HCT116 (cell line): Measurements from ENCODE around the gene PUM1. TPM values are rescaled to one million over a fixed set of nuclear protein-coding genes. Genes with fewer than 3 reads are reported as not detected.

Experiments
- ATAC-seq: fragments of 200-7000 bp; cut with Tn5 transposase; 2 replicates; pipeline ENCODE4 v1.9.1; 2020; ENCODE audit warnings: mild to moderate bottlenecking, moderate library complexity
- BruUV-seq: library from RNA; stranded (reverse); fragments of 400-500 nt; replicated peaks from 2 replicates; lab custom pipeline; 2021; lab: Mats Ljungman, UMichigan
- CTCF ChIA-PET: fragments of 300-600 bp; sonication (Branson Sonifier 250); formaldehyde crosslinking; loops from one replicate; lab custom pipeline; 2021; ENCODE audit warnings: antibody characterized with exemption; lab: Charles Lee
- POLR2A ChIA-PET: fragments of 300-600, 350-600 bp; sonication (Branson Sonifier 250); formaldehyde crosslinking; loops from one replicate; lab custom pipeline; 2021; ENCODE audit warnings: antibody characterized with exemption; lab: Charles Lee
- RAD21 ChIA-PET, 2 experiments: fragments of 300-600 bp; sonication (Branson Sonifier 250); formaldehyde crosslinking; loops; one replicate each; lab custom pipeline; 2023; ENCODE audit warnings: low total read pairs in 2 of 2; ENCODE audit not compliant: uncharacterized antibody in 2 of 2, unreplicated experiment in 2 of 2, low non-redundant PET in 1 of 2; lab: Charles Lee
- DNase-seq: peaks from one replicate; pipeline ENCODE4 v3.0.0-alpha.2; 2010; ENCODE audit warnings: low read depth, low spot score
- H2AFZ ChIP-seq: fragments of 200-600 bp; shearing (Covaris generic), sonication (generic); 2 replicates; pipeline ENCODE4 v1.6.1; 2017; ENCODE audit warnings: low read depth, mixed run types, mixed read lengths, antibody characterized with exemption, low read length; ENCODE audit not compliant: poor library complexity, severe bottlenecking
- H3K27ac ChIP-seq: 2 replicates; pipeline ENCODE4 v1.5.1; 2012; ENCODE audit warnings: low read depth, low read length
- H3K27me3 ChIP-seq: fragments of 200-600 bp; sonication (generic); 2 replicates; pipeline ENCODE4 v1.6.1; 2016; ENCODE audit warnings: mixed run types, low read length, mixed read lengths; ENCODE audit not compliant: insufficient read depth
- H3K36me3 ChIP-seq, 2 experiments: fragments of 200-500 bp in 1 of 2; fragments of 200-600 bp in 1 of 2; sonication (Bioruptor generic) in 1 of 2; sonication (generic) in 1 of 2; 2 replicates each; pipeline versions ENCODE4 v1.5.1 to v1.6.1; 2014 to 2016; ENCODE audit warnings: low read length in 2 of 2, inconsistent platforms in 1 of 2, mixed read lengths in 1 of 2, mixed run types in 1 of 2; ENCODE audit not compliant: insufficient read depth in 2 of 2, control insufficient read depth in 1 of 2
- H3K4me1 ChIP-seq, 2 experiments: fragments of 200-600 bp in 1 of 2; sonication (generic) in 1 of 2; 2 replicates each; pipeline versions ENCODE4 v1.5.1 to v1.6.1; 2012 to 2017; ENCODE audit warnings: low read length in 2 of 2, inconsistent platforms in 1 of 2, mild to moderate bottlenecking in 1 of 2, mixed read lengths in 1 of 2, mixed run types in 1 of 2, moderate library complexity in 1 of 2; ENCODE audit not compliant: insufficient read depth in 2 of 2, control insufficient read depth in 1 of 2
- H3K4me2 ChIP-seq: fragments of 200-600 bp; sonication (generic); 2 replicates; pipeline ENCODE4 v1.6.1; 2017; ENCODE audit warnings: mixed run types, low read length, mixed read lengths
- H3K4me3 ChIP-seq, 2 experiments: fragments of 200-600 bp in 1 of 2; sonication (generic) in 1 of 2; replicated peaks in 1 of 2; 2 replicates each; pipeline ENCODE4 v1.5.1; 2011 to 2016; ENCODE audit warnings: low read length in 2 of 2, control low read depth in 1 of 2, low read depth in 1 of 2, mild to moderate bottlenecking in 1 of 2, mixed read lengths in 1 of 2, mixed run types in 1 of 2
- H3K79me2 ChIP-seq: fragments of 200-600 bp; sonication (generic); 2 replicates; pipeline ENCODE4 v1.6.1; 2017; ENCODE audit warnings: mild to moderate bottlenecking, mixed run types, low read length, moderate library complexity, mixed read lengths; ENCODE audit not compliant: insufficient read depth
- H3K9ac ChIP-seq: fragments of 200-600 bp; sonication (generic); 2 replicates; pipeline ENCODE4 v1.6.1; 2016; ENCODE audit warnings: low read length, mixed read lengths
- H3K9me2 ChIP-seq: fragments of 200-600 bp; sonication (generic), shearing (Covaris generic); 2 replicates; pipeline ENCODE4 v1.6.1; 2017; ENCODE audit warnings: mixed run types, mild to moderate bottlenecking, moderate library complexity; ENCODE audit not compliant: insufficient read depth
- H3K9me3 ChIP-seq, 2 experiments: fragments of 200-500 bp in 1 of 2; fragments of 200-600 bp in 1 of 2; sonication (Bioruptor generic) in 1 of 2; sonication (generic) in 1 of 2; 2 replicates each; pipeline ENCODE4 v1.6.1; 2014 to 2017; ENCODE audit warnings: low read length in 2 of 2, mixed read lengths in 2 of 2, inconsistent platforms in 1 of 2, low read depth in 1 of 2, mild to moderate bottlenecking in 1 of 2, mixed run types in 1 of 2, moderate library complexity in 1 of 2; ENCODE audit not compliant: control insufficient read depth in 1 of 2, insufficient read depth in 1 of 2
- H4K20me1 ChIP-seq: fragments of 200-600 bp; sonication (generic), shearing (Covaris generic); 2 replicates; pipeline ENCODE4 v1.6.1; 2017; ENCODE audit warnings: mixed run types, mild to moderate bottlenecking, moderate library complexity; ENCODE audit not compliant: insufficient read depth
- CEBPB ChIP-seq: IDR thresholded peaks from 2 replicates; pipeline ENCODE4 v1.6.1; 2012; ENCODE audit warnings: low read depth
- EGR1 ChIP-seq: IDR thresholded peaks from 2 replicates; pipeline ENCODE4 v1.6.1; 2012; ENCODE audit warnings: low read depth
- EZH2phosphoT487 ChIP-seq: fragments of 200-600 bp; IDR thresholded peaks from 2 replicates; pipeline ENCODE4 v1.6.1; 2018; ENCODE audit warnings: antibody characterized with exemption, borderline replicate concordance
- JUND ChIP-seq: IDR thresholded peaks from 2 replicates; pipeline ENCODE4 v1.6.1; 2012
- POLR2A ChIP-seq: IDR thresholded peaks from 2 replicates; pipeline ENCODE4 v1.7.0; 2011; ENCODE audit warnings: borderline replicate concordance; ENCODE audit not compliant: insufficient read depth, insufficient read length; ENCODE audit errors: extremely low read depth
- POLR2AphosphoS5 ChIP-seq: IDR thresholded peaks from 2 replicates; pipeline ENCODE4 v1.6.1; 2011; ENCODE audit warnings: mild to moderate bottlenecking, low read depth, low read length, moderate library complexity
- RAD21 ChIP-seq: IDR thresholded peaks from 2 replicates; pipeline ENCODE4 v1.6.1; 2012; ENCODE audit warnings: low read depth, mild to moderate bottlenecking
- SIN3A ChIP-seq: IDR thresholded peaks from 2 replicates; pipeline ENCODE4 v1.6.1; 2012; ENCODE audit warnings: low read depth
- ZFX ChIP-seq: fragments of 450-650 bp; IDR thresholded peaks from 2 replicates; pipeline ENCODE4 v1.6.1; 2017
- intact Hi-C: fragments of 100-400 bp; cut with micrococcal nuclease; formaldehyde crosslinking; loops from 2 replicates; pipeline ENCODE4 v1.10.0; 2022
- total RNA-seq: library from RNA; stranded (reverse); gene quantifications from one replicate; pipeline ENCODE4 v1.2.1, GENCODE V29; 2021; ENCODE audit not compliant: unreplicated experiment
- TF ChIP-seq, protein P1 (sequence below): IDR thresholded peaks from 2 replicates; pipeline ENCODE4 v1.6.1; 2012
- TF ChIP-seq, protein P2 (sequence below), 3 experiments: fragments of 200-600 bp in 1 of 3; sonication (generic) in 1 of 3; IDR thresholded peaks in 2 of 3; conservative IDR thresholded peaks in 1 of 3; 2 replicates each; pipeline ENCODE4 v1.5.1; 2012 to 2017; ENCODE audit warnings: low read depth in 2 of 3, low read length in 2 of 3, antibody characterized with exemption in 1 of 3, borderline replicate concordance in 1 of 3, control low read depth in 1 of 3, mild to moderate bottlenecking in 1 of 3, mixed read lengths in 1 of 3, mixed run types in 1 of 3, moderate library complexity in 1 of 3; ENCODE audit not compliant: insufficient read depth in 1 of 3
- TF ChIP-seq, protein P3 (sequence below): IDR thresholded peaks from 2 replicates; pipeline ENCODE4 v1.6.1; 2011; ENCODE audit warnings: mild to moderate bottlenecking, low read length, moderate library complexity; ENCODE audit not compliant: insufficient replicate concordance; ENCODE audit errors: extremely low read depth

The PUM1 gene
- total RNA-seq, 1 experiment from 2014 or later = 113 TPM

DNA sequence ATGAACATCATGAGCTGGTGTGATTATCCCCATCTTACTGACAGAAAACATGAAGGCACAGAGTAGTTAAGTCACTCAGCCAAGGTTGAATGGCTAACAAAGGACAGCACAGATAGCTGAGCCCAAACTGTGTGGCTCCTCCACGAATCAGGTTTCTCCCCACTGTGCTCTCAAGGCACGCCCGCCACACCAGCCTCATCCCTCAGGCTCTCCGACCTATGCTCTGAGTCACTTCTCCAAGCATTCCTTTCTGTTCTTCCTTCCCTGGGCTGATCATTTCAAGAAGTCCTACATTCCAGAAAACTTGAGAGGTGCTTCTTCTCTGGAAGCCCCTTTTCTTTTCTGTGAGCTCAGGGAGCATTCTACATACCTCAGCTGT lies 131.7 kb downstream of the PUM1 start:
- no peaks in the 10 kb centered on the region for H3K9me3 ChIP-seq
- H3K9me2 ChIP-seq = no peaks in the 10 kb centered on the region
- intact Hi-C loops = no loop called here
- TF ChIP-seq, protein P1, sequence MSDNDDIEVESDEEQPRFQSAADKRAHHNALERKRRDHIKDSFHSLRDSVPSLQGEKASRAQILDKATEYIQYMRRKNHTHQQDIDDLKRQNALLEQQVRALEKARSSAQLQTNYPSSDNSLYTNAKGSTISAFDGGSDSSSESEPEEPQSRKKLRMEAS = no peak
- TF ChIP-seq EZH2phosphoT487 (no peak), RAD21 (no peak), JUND (no peak), CEBPB (no peak), ZFX (no peak), SIN3A (no peak), POLR2AphosphoS5 (no peak), EGR1 (no peak), POLR2A (no peak)
- TF ChIP-seq, protein P2, sequence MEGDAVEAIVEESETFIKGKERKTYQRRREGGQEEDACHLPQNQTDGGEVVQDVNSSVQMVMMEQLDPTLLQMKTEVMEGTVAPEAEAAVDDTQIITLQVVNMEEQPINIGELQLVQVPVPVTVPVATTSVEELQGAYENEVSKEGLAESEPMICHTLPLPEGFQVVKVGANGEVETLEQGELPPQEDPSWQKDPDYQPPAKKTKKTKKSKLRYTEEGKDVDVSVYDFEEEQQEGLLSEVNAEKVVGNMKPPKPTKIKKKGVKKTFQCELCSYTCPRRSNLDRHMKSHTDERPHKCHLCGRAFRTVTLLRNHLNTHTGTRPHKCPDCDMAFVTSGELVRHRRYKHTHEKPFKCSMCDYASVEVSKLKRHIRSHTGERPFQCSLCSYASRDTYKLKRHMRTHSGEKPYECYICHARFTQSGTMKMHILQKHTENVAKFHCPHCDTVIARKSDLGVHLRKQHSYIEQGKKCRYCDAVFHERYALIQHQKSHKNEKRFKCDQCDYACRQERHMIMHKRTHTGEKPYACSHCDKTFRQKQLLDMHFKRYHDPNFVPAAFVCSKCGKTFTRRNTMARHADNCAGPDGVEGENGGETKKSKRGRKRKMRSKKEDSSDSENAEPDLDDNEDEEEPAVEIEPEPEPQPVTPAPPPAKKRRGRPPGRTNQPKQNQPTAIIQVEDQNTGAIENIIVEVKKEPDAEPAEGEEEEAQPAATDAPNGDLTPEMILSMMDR (IDR thresholded peaks at IDR 0.05 in 2 of 3, conservative IDR thresholded peaks at IDR 0.05 in 1 of 3; ENCODE audit: borderline replicate concordance in 1 of 3, insufficient read depth in 1 of 3, low read depth in 2 of 3, low read length in 2 of 3) = no peak
- TF ChIP-seq, protein P3, sequence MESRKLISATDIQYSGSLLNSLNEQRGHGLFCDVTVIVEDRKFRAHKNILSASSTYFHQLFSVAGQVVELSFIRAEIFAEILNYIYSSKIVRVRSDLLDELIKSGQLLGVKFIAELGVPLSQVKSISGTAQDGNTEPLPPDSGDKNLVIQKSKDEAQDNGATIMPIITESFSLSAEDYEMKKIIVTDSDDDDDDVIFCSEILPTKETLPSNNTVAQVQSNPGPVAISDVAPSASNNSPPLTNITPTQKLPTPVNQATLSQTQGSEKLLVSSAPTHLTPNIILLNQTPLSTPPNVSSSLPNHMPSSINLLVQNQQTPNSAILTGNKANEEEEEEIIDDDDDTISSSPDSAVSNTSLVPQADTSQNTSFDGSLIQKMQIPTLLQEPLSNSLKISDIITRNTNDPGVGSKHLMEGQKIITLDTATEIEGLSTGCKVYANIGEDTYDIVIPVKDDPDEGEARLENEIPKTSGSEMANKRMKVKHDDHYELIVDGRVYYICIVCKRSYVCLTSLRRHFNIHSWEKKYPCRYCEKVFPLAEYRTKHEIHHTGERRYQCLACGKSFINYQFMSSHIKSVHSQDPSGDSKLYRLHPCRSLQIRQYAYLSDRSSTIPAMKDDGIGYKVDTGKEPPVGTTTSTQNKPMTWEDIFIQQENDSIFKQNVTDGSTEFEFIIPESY = no peak
- TF ChIP-seq, all 23 proteins: peak for 0
- H3K4me2 ChIP-seq = no peak overlapping the region
- no peak overlapping the region for H3K9ac ChIP-seq
- H3K27ac ChIP-seq = no peak overlapping the region; the same call in 1 of the 2 replicates
- no peak overlapping the region for H2AFZ ChIP-seq
- CTCF ChIA-PET = no interaction called here
- H3K27me3 ChIP-seq = no peaks in the 10 kb centered on the region
- ATAC-seq (peak; percentile 33), DNase-seq (no peak)
- H3K4me3 ChIP-seq = no peak overlapping the region
- H3K79me2 ChIP-seq = peaks cover 17% of the 10 kb centered on the region; the same call in 1 of the 2 replicates
- peaks cover 4% of the 10 kb centered on the region; the same call in 1 of the 2 replicates for H4K20me1 ChIP-seq
- BruUV-seq = no TSS peak
- RAD21 ChIA-PET = interaction anchor here in 1 of 2 experiments (0.6 kb wide), 1 partner anchor 18 kb away, joined by 6 read pairs; no protein-coding TSS in a partner anchor
- peaks cover 15 to 40% of the 10 kb centered on the region in 2 experiments; a peak in 2 of 4 replicates for H3K36me3 ChIP-seq
- POLR2A ChIA-PET = no interaction called here
- H3K4me1 ChIP-seq = peaks cover 0 to 17% of the 10 kb centered on the region in 2 experiments; a peak in 1 of 4 replicates
